Putamen (tissue), 1 donor: ENCODE measurements around the gene PPARD.

Source experiments
- DNase-seq: peaks from one replicate; pipeline ENCODE4 v3.0.0-alpha.2; 2016; ENCODE audit warnings: low spot score

Gene PPARD

GRCh38 chr6:35354361-35355135 lies 12.2 kb downstream of the PPARD start:
- DNase-seq, result no peak

GRCh38 chr6:35356391-35356790 lies 14.0 kb downstream of the PPARD start:
- no peak for DNase-seq

- no peak for DNase-seq
These were observed 15.3 kb downstream of the PPARD start for GRCh38 chr6:35357677-35358076.

GRCh38 chr6:35358086-35358485 lies 15.7 kb downstream of the PPARD start:
- DNase-seq, result no peak

GRCh38 chr6:35359346-35359743 lies 17.0 kb downstream of the PPARD start:
- no peak for DNase-seq

GRCh38 chr6:35359744-35360348 lies 17.5 kb downstream of the PPARD start:
- DNase-seq, result peak; percentile 74

- peak; percentile 85 for DNase-seq
These were observed 18.2 kb downstream of the PPARD start for GRCh38 chr6:35360349-35361138.

- DNase-seq, result no peak
These were observed 19.8 kb downstream of the PPARD start for GRCh38 chr6:35362200-35362599.

GRCh38 chr6:35363293-35363750 lies 21.0 kb downstream of the PPARD start:
- no peak for DNase-seq

- no peak for DNase-seq
These were observed 23.3 kb downstream of the PPARD start for GRCh38 chr6:35365594-35366203.

- DNase-seq, result no peak
These were observed 23.8 kb downstream of the PPARD start for GRCh38 chr6:35366204-35366596.

- no peak for DNase-seq
These were observed 25.3 kb downstream of the PPARD start for GRCh38 chr6:35367646-35368037.

- DNase-seq, result no peak
These were observed 25.9 kb downstream of the PPARD start for GRCh38 chr6:35368038-35368887.

GRCh38 chr6:35370124-35370741 lies 27.9 kb downstream of the PPARD start:
- peak; percentile 56 for DNase-seq

GRCh38 chr6:35370785-35371493 lies 28.6 kb downstream of the PPARD start:
- DNase-seq, result no peak

- DNase-seq, result no peak
These were observed 29.3 kb downstream of the PPARD start for GRCh38 chr6:35371494-35372262.

- DNase-seq, result no peak
These were observed 30.3 kb downstream of the PPARD start for GRCh38 chr6:35372633-35373032.

- DNase-seq, result no peak
These were observed 33.9 kb downstream of the PPARD start for GRCh38 chr6:35376281-35376680.

GRCh38 chr6:35377002-35377401 lies 34.6 kb downstream of the PPARD start:
- no peak for DNase-seq

GRCh38 chr6:35378261-35378660 lies 35.9 kb downstream of the PPARD start:
- DNase-seq, result no peak
